Activated CD4-positive, alpha-beta T cell treated with anti-CD3 and anti-CD28 coated beads, Interleukin-2, Interleukin-6, amounts not matched to agents 100 ng/mL and 50 ng/mL, durations not matched to agents 16 hours and 8 hours (primary cell): ENCODE results near the gene EQTN.
"Not testable (repeated sequence)": the region's sequence is repeated elsewhere in the genome, so short reads cannot be mapped to it uniquely, and the experiment has no call there.

ENCODE experiments used
- DNase-seq: peaks from one replicate; pipeline ENCODE4 v3.0.0-alpha.2; 2020

Gene EQTN

DNA sequence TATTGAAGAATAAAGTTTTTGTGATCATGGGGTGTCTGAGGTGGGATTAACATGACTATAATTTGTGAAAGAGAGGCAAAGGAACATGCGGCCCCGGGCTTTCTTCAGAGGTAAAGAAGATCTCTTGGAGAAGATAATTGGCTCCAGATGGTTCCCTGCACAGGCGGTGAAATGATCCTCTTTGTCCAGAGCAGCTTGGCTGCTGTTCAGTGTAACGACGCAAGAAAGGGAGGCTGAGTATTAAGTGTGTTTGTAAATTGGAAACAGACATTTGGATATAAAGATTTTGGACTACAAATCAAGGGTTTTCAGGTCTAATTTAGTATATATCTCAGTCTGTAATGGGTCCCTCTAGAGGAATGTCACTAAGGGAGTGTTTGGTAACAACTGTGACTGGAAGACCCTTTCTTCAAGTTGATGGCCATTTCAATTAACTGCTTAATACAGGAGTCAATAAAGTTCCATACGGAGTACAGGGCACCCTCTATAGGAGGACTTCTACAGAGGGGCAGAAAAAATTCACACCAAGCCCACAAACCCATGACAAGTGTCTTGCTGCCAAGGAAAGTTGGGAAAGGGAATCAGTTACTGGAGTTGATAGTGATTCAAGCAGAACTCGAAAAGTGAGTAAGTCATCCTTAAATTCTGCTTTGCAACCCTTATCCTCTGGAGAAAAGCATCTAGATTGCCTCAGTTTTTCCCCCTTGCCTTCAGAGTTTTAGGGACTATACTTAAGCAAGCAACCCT is 4.1 kb downstream of the EQTN start:
- no peak for DNase-seq

DNA sequence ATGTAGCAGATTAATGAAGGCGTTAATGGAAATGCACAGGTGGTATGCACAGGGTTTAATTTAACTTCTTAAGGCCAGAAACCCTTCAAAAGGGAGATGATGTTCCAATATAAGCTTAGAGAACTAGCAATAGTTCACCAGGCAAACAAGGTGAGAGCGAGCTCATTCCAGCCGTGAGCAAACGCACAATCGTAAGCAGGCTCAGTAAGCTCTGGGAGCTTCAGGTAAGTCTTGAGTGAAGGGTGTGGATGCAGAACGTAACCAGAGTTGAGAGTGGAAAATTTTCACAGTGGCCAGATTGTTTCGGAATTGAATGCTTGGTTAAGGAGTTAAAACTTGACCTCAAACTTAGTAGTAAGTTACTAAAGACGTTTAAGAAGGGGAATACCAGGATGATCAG is 5.7 kb downstream of the EQTN start:
- no peak for DNase-seq

DNA sequence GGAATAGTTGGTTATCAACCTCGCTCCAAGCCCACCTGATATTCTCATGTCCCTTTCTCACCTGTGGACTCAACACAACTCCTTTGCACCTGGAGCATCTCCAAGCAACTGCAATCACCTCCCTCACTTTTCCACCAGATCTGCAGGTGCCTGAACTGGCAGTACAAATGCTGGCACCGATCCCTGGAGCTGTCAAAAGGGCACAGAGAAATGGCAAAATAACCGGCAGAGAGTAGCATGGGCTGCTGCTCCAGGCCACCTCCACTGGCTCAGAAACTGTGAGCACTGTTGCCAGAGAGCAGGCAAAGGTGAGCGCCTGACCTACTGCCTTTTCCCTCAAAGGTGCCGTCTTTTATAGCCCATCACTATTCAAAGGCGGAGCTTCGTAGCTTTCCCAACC is 14.7 kb downstream of the EQTN start:
- no peak for DNase-seq

DNA sequence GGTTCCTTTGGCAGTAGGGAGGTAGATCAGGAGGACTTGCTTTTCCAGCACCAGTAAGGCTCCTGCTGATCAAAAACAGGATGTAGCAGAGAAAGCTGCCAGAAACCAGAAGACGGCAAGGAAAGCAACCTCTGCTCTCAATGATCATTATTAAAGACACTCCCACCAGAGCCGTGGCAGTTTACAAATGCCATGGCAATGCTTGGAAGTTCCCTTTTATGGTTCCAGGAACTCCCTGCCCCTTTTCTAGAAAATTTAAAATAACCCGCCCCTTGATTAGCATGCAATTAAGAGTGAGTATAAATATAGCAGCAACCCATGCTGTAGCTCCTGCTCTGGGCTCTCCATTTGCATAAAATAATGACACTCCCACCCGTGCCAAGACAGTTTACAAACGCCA is 16.1 kb downstream of the EQTN start:
- no peak for DNase-seq

DNA sequence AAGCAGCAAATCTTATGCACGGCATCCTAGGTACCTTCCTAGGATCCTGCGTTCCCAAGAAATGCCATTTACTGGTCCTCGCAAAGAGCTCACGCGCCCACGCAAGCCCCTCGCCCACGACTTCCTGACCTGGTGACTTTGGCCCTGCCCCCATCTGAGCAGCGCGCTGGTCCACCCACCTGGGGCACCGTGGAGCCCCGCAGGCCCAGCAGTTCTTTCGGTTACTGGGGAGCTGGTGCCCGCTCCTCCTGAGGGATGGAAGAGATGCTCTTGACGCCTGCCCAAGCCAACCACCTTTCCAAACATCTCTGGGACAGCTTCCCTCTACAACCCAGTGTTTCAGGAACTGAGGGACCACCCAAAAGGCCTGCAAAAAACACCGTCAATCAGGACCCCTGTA is 16.7 kb downstream of the EQTN start:
- no peak for DNase-seq

DNA sequence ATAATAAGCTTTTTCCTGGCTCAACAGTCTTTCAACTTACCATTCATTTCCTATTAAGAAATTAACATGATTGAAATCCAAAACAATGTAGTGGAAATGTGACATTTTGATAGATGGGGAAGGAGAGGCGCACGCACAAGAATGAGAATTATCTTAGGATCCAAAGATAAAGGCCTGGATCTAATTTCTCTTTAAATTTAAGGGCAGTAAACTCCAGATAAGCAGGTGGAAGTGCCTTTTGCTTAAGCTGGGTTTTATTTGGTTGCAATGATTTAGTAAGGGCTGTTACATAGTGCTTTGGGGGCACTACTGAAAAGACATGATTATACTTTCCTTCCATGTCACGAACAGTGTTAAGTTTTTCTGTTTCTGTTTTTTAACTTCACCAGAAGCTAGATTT is 17.3 kb downstream of the EQTN start:
- no peak for DNase-seq

DNA sequence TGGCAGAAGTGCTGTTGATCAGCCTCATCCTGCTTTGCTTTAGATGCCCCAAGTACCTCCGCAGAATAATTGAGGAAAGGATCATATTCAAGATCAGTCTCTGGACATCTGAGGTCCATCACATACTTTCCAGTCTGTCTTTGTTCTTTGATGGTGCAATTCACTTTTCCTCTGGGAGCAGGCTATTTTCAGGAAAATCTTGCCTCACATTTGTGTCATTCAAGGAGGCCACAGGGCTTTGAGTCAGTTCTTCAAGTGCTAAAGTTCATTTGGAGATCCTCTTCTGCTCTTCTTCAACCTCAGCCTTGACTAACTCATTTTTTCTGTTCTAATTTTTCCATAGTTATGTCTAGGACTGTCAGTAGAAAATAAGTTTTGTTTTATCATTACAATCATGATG is 18.6 kb downstream of the EQTN start:
- DNase-seq: no peak

DNA sequence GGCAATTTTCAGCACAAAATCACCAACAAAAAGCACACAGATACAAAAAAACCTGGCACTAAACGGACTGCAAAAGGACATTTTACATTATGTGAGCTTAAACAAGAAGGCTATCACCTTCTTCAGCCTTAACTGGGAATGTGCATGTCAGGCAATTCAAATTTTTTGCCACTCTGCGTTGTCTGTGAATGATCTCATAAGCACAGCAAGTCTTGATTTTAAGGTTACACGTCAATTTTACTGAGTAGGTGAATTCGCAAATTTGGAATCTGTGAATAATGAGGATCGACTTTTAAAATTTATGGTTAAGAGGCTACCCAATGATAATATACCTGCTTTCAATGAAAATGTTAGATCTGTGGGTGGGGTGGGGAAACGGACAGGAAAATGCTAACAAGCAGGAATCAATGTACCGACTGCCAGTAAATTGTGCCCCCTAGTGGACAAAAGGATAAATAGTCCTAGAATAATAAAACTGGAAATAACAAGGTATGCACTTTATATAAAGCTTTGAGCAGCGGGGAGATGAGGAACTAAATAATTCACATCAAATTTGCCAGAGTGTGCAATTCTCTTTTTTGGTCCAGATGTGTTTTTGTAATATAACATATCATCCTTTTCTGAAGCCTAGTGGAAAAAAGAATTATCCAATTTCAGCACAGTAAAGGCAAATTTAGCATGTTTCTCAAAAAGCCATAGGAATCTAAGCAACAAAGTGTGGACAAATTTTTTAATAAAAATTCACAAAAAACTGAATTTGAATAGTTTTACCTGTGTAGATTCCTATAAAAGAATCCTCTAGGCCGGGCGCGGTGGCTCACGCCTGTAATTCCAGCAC is 20.5 kb downstream of the EQTN start:
- DNase-seq: peak; percentile 61

DNA sequence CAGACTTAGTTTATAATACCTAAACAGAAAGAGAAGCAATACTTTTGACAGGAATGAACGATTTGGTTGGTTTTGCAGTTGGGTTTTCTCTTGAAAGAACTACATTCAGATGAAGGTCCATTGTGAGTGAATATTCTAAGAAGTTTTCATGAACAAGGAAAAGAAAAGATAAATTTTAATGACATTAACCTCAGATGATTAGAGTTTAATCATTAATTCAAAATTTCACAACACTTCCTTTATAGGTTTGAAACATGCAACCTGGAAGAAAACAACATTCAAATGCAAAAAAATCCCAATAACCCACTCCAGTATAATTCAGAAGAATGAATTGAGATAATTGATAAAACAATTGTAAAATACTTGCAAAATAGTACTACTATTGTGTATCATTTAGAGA is 23.8 kb downstream of the EQTN start:
- DNase-seq: no peak

DNA sequence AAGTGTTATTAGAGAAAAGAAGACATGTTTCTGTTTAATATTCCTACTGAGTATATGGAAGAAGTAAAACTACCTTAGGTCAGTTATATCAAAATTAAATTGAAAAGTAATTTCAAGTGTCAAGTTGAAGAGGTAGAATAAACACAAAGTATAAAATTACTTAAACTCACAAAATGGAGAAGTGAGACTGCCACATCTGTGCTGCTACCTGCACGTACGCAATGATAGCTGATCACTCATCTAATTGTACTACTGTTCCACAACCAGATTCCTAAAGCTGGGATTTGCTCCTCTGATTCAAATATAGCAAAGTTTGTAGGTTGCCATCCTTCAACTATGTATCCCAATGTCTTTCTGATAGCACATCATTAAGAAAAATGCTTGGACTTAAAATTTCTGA is 24.8 kb downstream of the EQTN start:
- no peak for DNase-seq

DNA sequence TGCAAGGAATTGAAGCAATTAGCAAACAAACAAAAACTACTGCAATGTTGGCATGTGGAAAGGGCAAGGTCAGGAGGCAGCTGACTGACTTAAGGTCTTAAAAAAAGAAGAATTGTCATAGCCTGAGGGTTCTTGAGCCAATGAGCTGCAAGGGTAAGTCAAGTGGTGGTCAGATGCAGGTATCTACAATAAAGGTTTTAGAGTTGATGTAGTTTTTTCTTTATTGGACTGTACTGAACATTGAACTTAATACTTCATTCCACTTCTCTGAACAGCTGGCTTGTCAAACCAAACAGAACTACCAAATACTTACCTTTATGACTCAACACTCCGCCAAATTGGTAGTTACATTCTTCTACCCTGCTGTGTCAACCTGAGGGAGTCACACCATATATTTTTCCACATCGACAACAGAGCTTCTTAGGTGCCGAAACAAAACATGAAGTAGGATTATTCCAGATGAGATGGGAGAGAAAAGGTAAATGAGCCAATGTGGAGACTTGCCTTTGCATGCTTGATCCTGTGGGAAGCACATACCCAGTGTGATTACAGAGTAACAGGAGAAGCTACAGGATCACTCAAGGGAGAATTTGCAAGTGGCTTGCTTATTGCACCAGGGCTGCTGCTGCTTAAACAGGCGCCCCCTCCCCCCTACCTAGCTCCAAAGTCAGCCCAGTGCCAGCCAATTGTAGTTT is 35.3 kb downstream of the EQTN start:
- no peak for DNase-seq

DNA sequence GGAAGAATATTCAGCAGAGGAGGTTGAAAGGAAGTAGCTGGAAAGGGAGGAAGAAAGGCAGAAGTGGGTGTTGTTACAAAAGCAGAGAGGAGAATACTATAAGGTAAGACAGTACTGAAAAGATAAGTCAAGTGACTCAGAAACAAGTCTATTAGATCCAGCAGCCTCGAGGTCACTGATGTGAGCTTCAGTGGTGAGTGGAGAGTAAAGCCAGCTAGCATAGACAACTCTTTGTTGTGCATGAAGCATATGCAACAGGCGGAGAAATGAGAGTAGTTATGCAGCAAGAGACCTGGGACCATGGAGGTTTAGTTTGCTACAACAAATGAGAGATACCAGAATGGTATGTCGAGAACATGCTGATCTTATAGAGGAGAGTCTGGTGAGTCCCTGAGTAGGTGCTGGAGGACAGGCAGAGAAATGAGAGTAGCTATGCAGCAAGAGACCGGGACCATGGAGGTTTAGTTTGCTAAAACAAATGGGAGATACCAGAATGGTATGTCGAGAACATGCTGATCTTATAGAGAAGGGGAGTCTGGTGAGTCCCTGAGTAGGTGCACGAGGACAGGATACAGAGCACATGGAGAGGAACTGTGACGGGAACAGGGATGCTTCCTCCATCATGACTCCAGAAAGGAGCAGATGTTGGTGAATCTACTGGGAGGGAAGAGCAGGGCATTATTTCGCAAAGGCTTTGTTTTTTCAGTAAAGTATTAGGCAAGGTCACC is 36.0 kb downstream of the EQTN start:
- DNase-seq: no peak

DNA sequence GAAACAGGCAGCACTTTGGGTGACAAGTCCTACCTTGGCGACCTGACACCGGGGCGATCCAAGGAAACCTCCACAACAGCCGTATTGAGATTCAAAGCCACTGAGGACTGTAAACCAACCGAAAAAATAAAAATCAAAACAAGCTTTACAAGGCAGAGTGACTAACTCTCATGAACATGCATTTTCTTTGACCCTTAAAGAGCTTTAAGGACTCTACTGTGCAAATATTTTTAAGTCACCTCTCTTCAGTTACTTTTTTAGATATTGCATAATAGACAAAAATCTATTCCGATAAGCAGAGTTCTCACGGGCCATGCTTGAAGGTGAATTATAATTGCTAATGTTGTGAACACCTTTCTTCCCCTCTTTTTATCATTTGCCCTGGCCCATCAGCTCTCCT is 38.3 kb downstream of the EQTN start:
- DNase-seq: no peak

DNA sequence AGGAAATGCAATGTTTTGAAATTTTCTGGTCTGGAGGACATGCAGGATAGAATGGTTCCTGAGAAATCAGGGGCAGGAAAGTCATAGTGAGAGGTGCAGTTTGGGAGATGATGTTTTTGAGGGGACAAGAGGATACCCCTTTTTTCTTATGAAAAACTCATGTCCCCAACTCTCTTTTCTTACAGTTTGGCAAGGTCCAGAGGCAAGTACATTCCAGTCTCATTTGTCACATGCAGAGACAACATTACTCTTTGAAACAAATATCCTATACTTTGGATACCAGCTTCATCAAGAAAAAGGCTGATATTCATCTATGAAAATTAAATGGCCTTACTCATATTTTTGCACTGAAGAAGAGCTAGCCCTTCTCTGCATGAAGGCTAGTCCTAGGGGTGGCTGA is 48.2 kb downstream of the EQTN start:
- no peak for DNase-seq

DNA sequence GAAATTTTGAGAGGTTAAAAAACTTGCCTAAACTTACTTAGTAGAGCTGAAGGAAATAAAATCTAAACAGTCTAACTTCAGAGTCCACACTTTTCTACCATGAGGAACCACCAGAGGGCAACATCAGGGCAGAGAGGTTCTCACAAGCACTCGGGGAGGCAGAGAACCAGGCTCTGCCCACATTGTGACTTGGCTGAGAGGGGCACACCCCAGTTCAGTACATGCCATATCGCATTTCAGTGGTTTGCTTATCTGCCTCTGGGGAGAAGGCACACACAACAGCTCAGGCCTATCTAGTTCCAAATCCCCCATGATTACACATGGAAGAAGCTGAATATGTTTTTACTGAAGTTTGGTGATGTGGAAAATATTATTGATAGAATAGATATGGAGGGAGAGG is 49.2 kb downstream of the EQTN start:
- DNase-seq: peak; percentile 27

DNA sequence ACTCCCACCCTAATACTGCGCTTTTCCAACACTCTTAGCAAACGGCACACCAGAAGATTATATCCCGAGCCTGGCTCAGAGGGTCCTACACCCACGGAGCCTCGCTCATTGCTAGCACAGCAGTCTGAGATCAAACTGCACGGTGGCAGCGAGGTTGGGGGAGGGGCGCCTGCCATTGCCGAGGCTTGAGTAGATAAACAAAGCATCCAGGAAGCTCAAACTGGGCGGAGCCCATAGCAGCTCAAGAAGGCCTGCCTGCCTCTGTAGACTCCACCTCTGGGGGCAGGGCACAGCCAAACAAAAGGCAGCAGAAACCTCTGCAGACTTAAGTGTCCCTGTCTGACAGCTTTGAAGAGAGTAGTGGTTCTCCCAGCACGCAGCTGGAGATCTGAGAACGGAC is 57.3 kb downstream of the EQTN start:
- not testable (repeated sequence) for DNase-seq
